CD4-positive, alpha-beta T cell (primary cell): ENCODE measurements around the gene C4BPB. TPM values are rescaled to one million over a fixed set of nuclear protein-coding genes. Genes with fewer than 3 reads are reported as not detected.

Experiments
- ATAC-seq: fragments of 200-7000 bp; cut with Tn5 transposase; one replicate; pipeline ENCODE4 v1.10.0; 2022; ENCODE audit warnings: mild to moderate bottlenecking; ENCODE audit not compliant: poor library complexity
- CTCF ChIA-PET: fragments of 350-600 bp; sonication (Branson Sonifier 250); formaldehyde crosslinking; loops from one replicate; lab custom pipeline; 2021; ENCODE audit warnings: antibody characterized with exemption, inconsistent platforms; lab: Charles Lee
- POLR2A ChIA-PET: fragments of 350-600 bp; sonication (Branson Sonifier 250); formaldehyde crosslinking; loops from one replicate; lab custom pipeline; 2021; ENCODE audit warnings: antibody characterized with exemption, inconsistent platforms; lab: Charles Lee
- DNase-seq, 14 experiments: peaks; one replicate each; pipeline ENCODE4 v3.0.0-alpha.2; 2013 to 2020; ENCODE audit warnings: mixed read lengths in 2 of 14
- H3K27ac ChIP-seq, 2 donors: one replicate each; pipeline versions ENCODE4 v1.5.1 to v1.7.0; 2013; ENCODE audit warnings: low read length in 2 of 2, low read depth in 1 of 2, mild to moderate bottlenecking in 1 of 2
- H3K27me3 ChIP-seq, 2 experiments: 1 replicate in 1 of 2; 2 replicates in 1 of 2; pipeline versions ENCODE4 v1.6.1 to v1.7.0; 2013; ENCODE audit warnings: low read length in 2 of 2, control low read depth in 1 of 2, mild to moderate bottlenecking in 1 of 2, moderate library complexity in 1 of 2; ENCODE audit not compliant: insufficient read depth in 2 of 2, control insufficient read depth in 1 of 2
- H3K36me3 ChIP-seq: one replicate; pipeline ENCODE4 v1.6.1; 2013; ENCODE audit warnings: low read length, control low read depth; ENCODE audit not compliant: insufficient read depth
- H3K4me1 ChIP-seq: one replicate; pipeline ENCODE4 v1.6.1; 2013; ENCODE audit warnings: low read length, control low read depth; ENCODE audit not compliant: insufficient read depth
- H3K4me3 ChIP-seq: one replicate; pipeline ENCODE4 v1.5.1; 2013; ENCODE audit warnings: mild to moderate bottlenecking, low read length, moderate library complexity
- H3K9me3 ChIP-seq, 2 experiments: 1 replicate in 1 of 2; 2 replicates in 1 of 2; pipeline versions ENCODE4 v1.6.1 to v1.7.0; 2013; ENCODE audit warnings: low read length in 2 of 2, mild to moderate bottlenecking in 2 of 2, control low read depth in 1 of 2, moderate library complexity in 1 of 2; ENCODE audit not compliant: control insufficient read depth in 1 of 2, insufficient read depth in 1 of 2
- H3K27ac Mint-ChIP-seq: one replicate; pipeline ENCODE4 v1.8.0; 2020; ENCODE audit warnings: mixed read lengths
- H3K27me3 Mint-ChIP-seq: one replicate; pipeline ENCODE4 v1.8.0; 2021; ENCODE audit warnings: mixed read lengths
- H3K36me3 Mint-ChIP-seq: one replicate; pipeline ENCODE4 v1.8.0; 2021; ENCODE audit warnings: low read depth, mixed read lengths
- H3K4me1 Mint-ChIP-seq: one replicate; pipeline ENCODE4 v1.8.0; 2021; ENCODE audit warnings: low read depth, mixed read lengths
- H3K4me3 Mint-ChIP-seq: one replicate; pipeline ENCODE4 v1.8.0; 2020; ENCODE audit warnings: mild to moderate bottlenecking, mixed read lengths
- H3K9me3 Mint-ChIP-seq: one replicate; pipeline ENCODE4 v1.8.0; 2020; ENCODE audit warnings: mixed read lengths
- intact Hi-C, 2 experiments: fragments of 100-400 bp; cut with DNase I in 1 of 2; cut with micrococcal nuclease in 1 of 2; formaldehyde crosslinking; loops; one replicate each; pipeline versions ENCODE4 v1.15.1 to v1.9.0; 2023 to 2025; cut with DNase I, micrococcal nuclease
- total RNA-seq, 174 experiments: library from RNA in 2 of 174; stranded (reverse) in 2 of 174; gene quantifications; one replicate each; pipeline ENCODE4 v1.2.3 and lab custom pipeline; 2021 to 2026
- TF ChIP-seq, protein P1 (sequence below): fragments of 200-600 bp; IDR thresholded peaks from one replicate; pipeline ENCODE4 v1.8.0; 2022; ENCODE audit warnings: antibody characterized with exemption, mild to moderate bottlenecking

C4BPB gene
- total RNA-seq, 2 experiments from 2014 or later = 1.6 to 2.1 TPM

GRCh38 chr1:207081088-207081487 is 7.6 kb upstream of the C4BPB start:
- Histone ChIP-seq H3K9me3 (no peaks in the 10 kb centered on the region), H3K36me3 (no peaks in the 10 kb centered on the region), H3K27me3 (no peaks in the 10 kb centered on the region), H3K4me3 (no peak overlapping the region), H3K4me1 (peaks cover 6% of the 10 kb centered on the region), H3K27ac (no peak overlapping the region)
- no peaks in the 10 kb centered on the region for H3K36me3 Mint-ChIP-seq
- H3K27ac Mint-ChIP-seq = no peak overlapping the region
- ChIA-PET POLR2A (no interaction called here), CTCF (interaction anchor here (1.1 kb wide), 1 partner anchor 418 kb away, joined by 4 read pairs; no protein-coding TSS in a partner anchor)
- peaks cover 37% of the 10 kb centered on the region for H3K27me3 Mint-ChIP-seq
- H3K9me3 Mint-ChIP-seq = no peaks in the 10 kb centered on the region
- ATAC-seq (no peak), DNase-seq (no peak)
- H3K4me1 Mint-ChIP-seq = peaks cover 12% of the 10 kb centered on the region
- intact Hi-C loops = loop anchor here in 1 of 2 experiments (10.0 kb wide), 1 partner anchor 244 kb away; the partner anchor contains the start of gene CD55
- no peak overlapping the region for H3K4me3 Mint-ChIP-seq
- TF ChIP-seq, protein P1, sequence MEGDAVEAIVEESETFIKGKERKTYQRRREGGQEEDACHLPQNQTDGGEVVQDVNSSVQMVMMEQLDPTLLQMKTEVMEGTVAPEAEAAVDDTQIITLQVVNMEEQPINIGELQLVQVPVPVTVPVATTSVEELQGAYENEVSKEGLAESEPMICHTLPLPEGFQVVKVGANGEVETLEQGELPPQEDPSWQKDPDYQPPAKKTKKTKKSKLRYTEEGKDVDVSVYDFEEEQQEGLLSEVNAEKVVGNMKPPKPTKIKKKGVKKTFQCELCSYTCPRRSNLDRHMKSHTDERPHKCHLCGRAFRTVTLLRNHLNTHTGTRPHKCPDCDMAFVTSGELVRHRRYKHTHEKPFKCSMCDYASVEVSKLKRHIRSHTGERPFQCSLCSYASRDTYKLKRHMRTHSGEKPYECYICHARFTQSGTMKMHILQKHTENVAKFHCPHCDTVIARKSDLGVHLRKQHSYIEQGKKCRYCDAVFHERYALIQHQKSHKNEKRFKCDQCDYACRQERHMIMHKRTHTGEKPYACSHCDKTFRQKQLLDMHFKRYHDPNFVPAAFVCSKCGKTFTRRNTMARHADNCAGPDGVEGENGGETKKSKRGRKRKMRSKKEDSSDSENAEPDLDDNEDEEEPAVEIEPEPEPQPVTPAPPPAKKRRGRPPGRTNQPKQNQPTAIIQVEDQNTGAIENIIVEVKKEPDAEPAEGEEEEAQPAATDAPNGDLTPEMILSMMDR = no peak

GRCh38 chr1:207081806-207082205 is 6.9 kb upstream of the C4BPB start:
- Histone ChIP-seq H3K4me3 (no peak overlapping the region), H3K9me3 (no peaks in the 10 kb centered on the region), H3K4me1 (peaks cover 6% of the 10 kb centered on the region), H3K27me3 (no peaks in the 10 kb centered on the region), H3K36me3 (no peaks in the 10 kb centered on the region), H3K27ac (no peak overlapping the region)
- DNase-seq (no peak), ATAC-seq (no peak)
- TF ChIP-seq, protein P1 = no peak
- no peaks in the 10 kb centered on the region for H3K9me3 Mint-ChIP-seq
- POLR2A ChIA-PET = no interaction called here
- H3K27ac Mint-ChIP-seq = no peak overlapping the region
- H3K27me3 Mint-ChIP-seq = peaks cover 40% of the 10 kb centered on the region
- H3K4me3 Mint-ChIP-seq = no peak overlapping the region
- intact Hi-C loops = loop anchor here in 1 of 2 experiments (10.0 kb wide), 1 partner anchor 243 kb away; the partner anchor contains the start of gene CD55
- no peaks in the 10 kb centered on the region for H3K36me3 Mint-ChIP-seq
- H3K4me1 Mint-ChIP-seq = peaks cover 12% of the 10 kb centered on the region
- CTCF ChIA-PET = interaction anchor here (3.4 kb wide), 1 partner anchor 418 kb away, joined by 25 read pairs; no protein-coding TSS in a partner anchor

GRCh38 chr1:207084232-207084631 is 4.4 kb upstream of the C4BPB start:
- no peaks in the 10 kb centered on the region for H3K9me3 Mint-ChIP-seq
- ChIA-PET POLR2A (interaction anchor here (1.0 to 1.3 kb wide), 2 partner anchors 237 to 321 kb away, joined by 3 to 7 read pairs; partner anchors contain the start of gene CD55), CTCF (interaction anchor here (0.6 to 3.4 kb wide), 12 partner anchors 9 to 415 kb away, joined by 3 to 25 read pairs (median 3); partner anchors contain the start of genes CD55 and PFKFB2)
- Histone ChIP-seq H3K9me3 (no peaks in the 10 kb centered on the region), H3K4me1 (peaks cover 10% of the 10 kb centered on the region), H3K27ac (no peak overlapping the region), H3K27me3 (no peaks in the 10 kb centered on the region), H3K4me3 (no peak overlapping the region), H3K36me3 (no peaks in the 10 kb centered on the region)
- H3K36me3 Mint-ChIP-seq = no peaks in the 10 kb centered on the region
- H3K27ac Mint-ChIP-seq = no peak overlapping the region
- ATAC-seq (no peak), DNase-seq (no peak)
- TF ChIP-seq, protein P1 = no peak
- no peak overlapping the region for H3K4me3 Mint-ChIP-seq
- intact Hi-C loops = loop anchor here (1.0 to 10.0 kb wide), 3 partner anchors 241 to 415 kb away; partner anchors contain the start of gene CD55 (in 1 of the 2)
- peaks cover 16% of the 10 kb centered on the region for H3K4me1 Mint-ChIP-seq
- peaks cover 35% of the 10 kb centered on the region for H3K27me3 Mint-ChIP-seq
